PC-3 (cell line): ENCODE data around the gene BHLHE23.

Source experiments
- EZH2 ChIP-seq: fragments of 300-600 bp; sonication (generic); IDR thresholded peaks from one replicate; pipeline ENCODE4 v1.6.1; 2017; ENCODE audit warnings: antibody characterized with exemption, mild to moderate bottlenecking, low read length; ENCODE audit not compliant: unreplicated experiment
- TF ChIP-seq, protein P1 (sequence below): fragments of 300-600 bp; sonication (generic); conservative IDR thresholded peaks from 2 replicates; pipeline ENCODE4 v1.5.1; 2017; ENCODE audit warnings: antibody characterized with exemption, low read depth, mild to moderate bottlenecking, low read length

DNA sequence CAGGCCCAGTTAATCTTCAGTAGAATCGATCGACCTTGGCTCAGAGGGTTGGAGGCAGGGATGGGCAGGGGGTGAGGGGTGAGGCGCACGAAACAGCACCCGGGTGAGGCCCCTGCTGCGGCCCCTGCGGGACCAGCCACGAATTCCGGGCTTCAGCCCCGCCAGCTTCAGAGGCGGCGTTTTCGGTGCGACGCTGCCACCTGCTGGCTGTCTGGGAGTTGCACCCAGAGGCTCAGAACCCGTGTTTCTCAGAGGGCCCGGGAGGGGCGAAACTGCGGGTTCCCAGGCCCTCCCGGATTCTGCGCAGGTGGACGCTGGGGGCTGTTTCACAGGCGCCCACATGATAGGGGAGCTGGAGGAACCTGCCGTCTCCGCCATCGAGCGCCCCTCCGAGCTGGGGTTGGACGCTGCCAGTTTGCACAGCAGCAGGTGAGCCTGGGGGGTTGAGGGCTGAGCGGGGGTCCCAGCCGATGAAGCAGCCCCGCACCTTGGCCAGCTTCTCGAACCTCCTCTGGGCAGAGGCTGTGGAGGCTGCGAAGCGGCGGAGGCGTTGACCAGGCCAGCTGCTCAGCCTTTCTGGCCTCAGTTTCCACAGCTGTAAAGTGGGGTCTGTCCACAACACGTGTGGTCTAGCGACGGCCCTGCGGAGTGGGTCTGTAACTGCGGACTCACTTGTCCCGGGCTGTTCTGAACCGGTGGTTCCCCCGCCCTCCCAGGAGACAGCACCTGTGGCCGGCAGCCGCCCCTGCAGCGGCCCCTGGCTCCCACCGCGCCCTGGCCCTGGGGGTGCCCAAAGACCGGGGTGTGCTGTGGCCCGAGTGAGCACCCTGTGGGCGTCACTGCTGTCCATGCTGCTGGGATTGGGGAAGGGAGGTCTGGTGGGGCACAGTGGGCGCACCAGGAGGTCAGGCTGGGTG, 2.5 kb upstream of the BHLHE23 start:
- no peak for TF ChIP-seq EZH2
- TF ChIP-seq, protein P1, sequence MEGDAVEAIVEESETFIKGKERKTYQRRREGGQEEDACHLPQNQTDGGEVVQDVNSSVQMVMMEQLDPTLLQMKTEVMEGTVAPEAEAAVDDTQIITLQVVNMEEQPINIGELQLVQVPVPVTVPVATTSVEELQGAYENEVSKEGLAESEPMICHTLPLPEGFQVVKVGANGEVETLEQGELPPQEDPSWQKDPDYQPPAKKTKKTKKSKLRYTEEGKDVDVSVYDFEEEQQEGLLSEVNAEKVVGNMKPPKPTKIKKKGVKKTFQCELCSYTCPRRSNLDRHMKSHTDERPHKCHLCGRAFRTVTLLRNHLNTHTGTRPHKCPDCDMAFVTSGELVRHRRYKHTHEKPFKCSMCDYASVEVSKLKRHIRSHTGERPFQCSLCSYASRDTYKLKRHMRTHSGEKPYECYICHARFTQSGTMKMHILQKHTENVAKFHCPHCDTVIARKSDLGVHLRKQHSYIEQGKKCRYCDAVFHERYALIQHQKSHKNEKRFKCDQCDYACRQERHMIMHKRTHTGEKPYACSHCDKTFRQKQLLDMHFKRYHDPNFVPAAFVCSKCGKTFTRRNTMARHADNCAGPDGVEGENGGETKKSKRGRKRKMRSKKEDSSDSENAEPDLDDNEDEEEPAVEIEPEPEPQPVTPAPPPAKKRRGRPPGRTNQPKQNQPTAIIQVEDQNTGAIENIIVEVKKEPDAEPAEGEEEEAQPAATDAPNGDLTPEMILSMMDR = peak; percentile 93
